ENCODE results near the gene PIGN.
"Not testable (repeated sequence)": the region's sequence is repeated elsewhere in the genome, so short reads cannot be mapped to it uniquely, and the experiment has no call there.

Gene PIGN

DNA sequence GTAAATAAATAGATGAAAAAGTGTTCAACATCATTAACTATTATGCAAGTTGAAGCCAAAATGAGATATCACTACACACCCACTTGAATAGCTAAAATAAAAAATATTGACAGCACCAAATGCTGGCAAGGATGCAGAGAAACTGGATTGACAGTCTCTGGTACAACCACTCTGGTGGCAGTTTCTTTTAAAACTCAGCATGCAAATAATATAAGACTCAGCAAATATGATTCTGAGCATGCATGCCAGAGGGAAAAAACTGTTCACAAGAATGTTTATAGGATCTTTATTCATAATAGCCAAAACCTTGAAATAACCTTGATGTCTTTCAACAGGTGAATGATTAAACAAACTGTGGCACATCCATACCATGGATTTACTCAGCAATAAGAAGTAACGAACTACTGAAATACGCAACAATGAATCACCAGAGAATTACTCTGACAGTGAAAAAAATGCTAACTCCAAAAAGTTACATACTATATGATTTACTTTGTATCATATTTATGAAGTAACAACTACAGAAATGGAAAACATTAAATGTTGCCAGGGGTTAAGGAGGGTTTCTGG, 131.8 kb downstream of the PIGN start:
- no peak for DNase-seq

DNA sequence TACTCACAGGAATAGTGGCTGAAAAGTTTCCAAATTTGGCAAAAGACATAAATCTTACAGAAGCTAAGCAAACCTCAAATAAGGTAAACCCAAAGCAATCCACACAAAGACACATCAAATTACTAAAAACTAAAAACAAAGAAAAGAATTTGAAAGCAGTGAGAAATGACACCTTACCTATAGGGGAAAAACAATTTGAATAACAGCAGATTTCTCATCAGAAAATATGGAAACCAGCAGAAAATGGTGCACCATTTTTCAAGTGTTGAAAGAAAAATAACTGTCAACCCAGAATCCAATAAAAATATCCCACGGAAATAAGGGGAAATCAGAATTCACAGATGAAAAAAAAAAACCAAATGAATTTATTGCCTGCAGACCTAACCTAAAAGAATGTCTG, 138.6 kb downstream of the PIGN start:
- no peak for DNase-seq

GRCh38 chr18:62045316-62045715, 141.5 kb downstream of the PIGN start:
- no peak for DNase-seq

DNA sequence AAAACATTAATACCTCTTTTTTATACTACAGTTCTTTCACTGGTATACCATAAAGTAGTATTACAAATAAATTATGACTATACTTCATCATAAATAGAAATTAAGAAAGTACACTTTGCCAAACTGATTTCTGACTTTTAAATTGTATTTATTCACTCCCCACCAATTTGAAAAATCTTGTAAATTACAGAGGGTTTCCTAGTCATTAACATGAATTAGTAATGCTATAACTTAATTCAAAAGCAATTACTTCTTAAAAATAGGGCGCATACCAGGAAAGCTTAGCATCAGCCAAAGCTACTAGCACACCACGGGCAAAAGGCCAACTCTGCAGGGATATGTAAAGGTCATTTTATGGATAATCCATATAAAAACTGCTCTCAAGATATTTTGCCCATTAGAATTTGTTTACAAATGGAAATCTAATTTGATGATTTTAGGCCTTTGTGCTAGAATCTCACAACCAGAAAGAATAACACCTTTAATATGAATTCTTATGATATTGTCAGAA, 142.3 kb downstream of the PIGN start:
- DNase-seq, result no peak

DNA sequence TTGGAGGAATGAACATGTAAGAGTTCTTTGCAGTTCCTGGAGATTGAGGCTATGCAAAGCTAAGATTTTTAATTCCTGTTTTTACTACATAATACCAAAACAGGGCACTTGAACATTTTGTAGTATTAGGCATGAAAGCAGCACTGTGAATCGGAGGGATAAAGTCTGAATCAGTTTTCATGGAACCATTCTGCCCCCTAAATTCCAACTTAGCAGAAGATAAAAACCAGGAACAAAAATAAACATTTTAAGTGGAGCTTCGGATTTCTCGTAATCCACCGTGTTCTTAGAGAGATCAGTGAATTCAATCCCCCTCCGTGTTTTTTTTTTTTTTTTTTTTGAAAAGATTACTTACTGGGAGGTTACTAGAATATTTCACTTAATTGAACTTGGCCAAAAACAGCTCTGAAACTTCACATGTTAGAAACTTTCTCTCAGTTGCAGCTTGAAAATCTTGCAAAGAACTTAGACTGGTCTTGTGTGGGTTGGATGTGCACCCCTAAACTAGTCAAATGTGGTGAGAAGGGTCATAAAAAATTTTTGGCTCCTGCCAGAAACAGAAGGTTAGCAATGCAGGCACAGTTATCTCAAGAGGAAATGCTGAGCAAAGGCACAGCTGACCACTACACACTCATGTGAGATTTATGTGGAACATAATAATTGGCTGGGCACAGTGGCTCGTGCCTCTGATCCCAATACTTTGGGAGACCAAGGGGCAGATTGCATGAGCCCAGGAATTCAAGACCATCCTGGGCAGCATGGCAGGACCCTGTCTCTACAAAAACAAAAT, 148.7 kb downstream of the PIGN start:
- no peak for DNase-seq

DNA sequence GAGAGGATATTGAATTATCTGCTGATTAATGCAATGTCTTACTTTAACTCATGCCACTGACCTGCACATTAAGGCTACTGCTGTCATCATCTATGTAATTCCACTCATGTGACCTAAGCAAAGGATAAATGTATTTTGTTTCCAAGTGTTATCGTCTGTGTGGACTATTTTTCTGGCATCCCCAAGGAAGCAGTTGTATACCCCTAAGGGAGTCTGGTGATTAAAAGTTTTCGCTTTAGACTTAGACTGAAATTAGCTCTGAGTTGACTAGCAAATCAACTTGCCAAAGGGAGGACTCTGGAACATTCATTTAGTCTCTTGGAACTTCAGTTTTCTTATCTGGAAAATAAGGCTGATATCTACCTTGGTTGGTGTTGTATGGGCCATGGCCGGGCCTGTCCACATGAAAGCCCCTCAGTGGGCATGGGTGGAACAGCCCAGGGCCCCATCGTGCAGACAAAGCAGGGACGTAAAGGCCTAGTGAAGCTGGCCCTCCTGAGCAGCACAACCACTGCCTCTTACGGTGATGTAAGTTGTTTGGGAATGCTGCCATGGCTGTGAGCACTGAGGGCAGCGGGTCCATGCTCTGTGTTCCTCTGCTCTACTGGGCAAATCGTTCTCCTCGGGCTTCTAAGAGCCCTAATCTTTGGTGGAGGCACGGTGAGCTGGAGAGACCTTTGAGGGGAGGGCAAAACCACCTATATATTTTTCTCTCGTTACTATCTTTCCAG, 149.7 kb downstream of the PIGN start:
- no peak for DNase-seq

DNA sequence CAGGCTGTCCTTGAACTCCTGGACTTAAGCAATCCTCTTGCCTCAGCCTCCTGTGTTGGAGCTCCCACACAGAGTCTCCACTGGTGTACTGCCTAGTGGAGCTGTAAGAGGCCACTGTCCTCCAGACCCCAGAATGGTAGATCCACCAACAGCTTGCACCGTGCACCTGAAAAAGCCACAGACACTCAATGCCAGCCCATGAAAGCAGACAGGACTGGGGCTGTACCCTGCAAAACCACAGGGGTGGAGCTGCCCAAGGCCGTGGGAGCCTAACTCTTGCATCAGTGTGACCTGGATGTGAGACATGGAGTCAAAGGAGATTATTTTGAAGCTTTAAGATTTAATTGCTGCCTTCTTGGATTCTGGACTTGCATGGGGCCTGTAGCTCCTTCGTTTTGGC, 152.6 kb downstream of the PIGN start:
- not testable (repeated sequence) for DNase-seq

GRCh38 chr18:62033756-62034155, 153.1 kb downstream of the PIGN start:
- DNase-seq, result no peak

DNA sequence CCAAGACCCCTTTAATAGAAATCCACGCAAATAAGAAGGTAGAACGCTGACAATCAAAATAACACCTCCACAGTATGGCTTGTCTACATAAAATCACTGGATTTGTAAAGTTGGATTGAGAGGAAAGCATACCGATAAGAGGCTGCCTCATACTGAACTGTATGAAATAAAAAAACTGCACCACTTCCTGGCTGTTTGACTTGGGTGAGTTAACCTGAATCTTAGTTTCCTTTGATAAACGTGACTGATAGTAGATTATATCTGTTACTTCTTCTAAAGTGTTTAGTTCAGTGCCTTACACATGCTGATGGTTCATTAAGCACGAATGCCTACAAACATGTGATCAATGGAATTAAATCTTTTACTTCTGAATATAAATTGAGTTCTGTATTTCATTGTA, 153.6 kb downstream of the PIGN start:
- DNase-seq, result no peak

GRCh38 chr18:62030091-62030985, 156.5 kb downstream of the PIGN start:
- DNase-seq, result peak; percentile 60

DNA sequence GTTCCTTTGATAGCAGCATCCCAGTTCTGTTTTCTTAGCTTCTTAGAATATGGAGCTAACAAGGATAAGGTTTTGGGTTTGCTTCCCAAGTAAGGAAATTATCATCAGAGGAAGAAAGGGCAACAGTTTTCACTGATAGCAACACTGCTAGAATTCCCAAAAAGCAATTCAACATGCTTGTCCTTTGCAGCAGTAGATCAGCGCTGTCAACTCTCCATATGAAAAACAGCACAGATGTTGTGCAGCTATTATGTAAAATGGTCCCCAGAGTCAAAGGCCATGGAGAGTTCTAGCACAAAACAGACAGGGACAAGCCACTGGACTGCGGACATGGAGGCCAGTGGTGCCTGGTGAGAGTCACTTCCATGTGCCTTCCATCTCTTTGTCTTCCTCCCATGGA, 158.1 kb downstream of the PIGN start:
- DNase-seq, result no peak

DNA sequence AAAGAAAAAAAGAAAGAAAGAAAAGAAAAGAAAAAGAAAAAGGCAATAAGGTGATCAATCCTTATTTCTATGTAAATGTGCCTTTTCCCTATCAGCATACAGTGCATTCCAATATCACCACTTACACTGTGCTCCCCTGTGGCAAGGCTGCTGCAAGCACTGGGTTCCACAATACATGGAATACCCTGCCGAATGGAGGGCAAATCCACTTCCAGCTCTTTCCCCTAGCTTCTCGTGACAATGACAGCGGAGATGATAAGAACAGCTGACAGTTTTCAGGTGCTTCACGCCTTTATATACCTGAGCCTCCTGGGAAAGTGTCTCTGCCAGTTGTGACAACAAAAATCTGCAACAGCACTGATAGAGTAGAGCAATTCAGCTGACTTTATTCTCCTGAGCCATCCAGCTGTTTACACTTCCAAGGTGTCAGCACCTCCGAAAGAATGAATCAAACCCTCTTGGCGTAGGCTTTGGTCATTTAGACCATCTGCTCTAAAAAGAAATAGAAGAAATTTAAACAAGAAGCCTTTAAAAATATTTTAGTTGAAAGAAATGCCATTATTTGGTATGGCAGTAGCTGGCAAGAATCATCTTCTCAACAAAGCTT, 158.8 kb downstream of the PIGN start:
- no peak for DNase-seq

- no peak for DNase-seq
Measured at GRCh38 chr18:62026586-62026985, 160.3 kb downstream of the PIGN start.

DNA sequence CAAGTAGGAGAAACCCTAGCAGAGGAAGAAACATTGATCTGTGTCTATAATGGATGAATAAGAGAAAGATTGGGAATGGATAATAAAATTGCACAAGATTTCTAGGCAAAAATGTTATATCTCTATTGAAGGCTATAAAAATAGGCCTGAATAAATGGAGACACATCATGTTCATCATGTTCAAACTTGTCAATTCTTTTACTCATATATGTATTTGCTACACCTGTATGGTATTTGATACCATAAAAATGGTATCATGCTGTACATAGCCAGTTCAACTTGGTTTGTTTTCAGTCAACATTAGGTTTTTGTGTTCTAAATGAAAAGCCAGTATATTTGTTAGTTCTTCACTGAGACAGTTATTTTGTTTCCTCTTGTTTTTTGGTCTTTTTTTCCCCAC, 161.9 kb downstream of the PIGN start:
- no peak for DNase-seq

- DNase-seq, result no peak
Measured at GRCh38 chr18:62023536-62023935, 163.3 kb downstream of the PIGN start.

DNA sequence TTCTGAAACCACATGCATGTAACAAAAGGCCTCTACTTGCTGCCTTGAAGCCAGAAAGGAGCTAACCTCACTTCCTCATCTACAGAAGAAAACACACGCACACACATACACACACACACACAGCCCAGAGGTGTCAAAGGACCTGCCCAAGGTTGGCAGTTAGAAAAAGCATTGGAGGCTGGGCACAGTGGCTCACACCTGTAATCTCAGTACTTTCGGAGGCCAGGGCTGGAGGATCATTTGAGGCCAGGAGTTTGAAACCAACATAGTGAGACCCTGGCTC, 168.2 kb downstream of the PIGN start:
- no peak for DNase-seq

GRCh38 chr18:62018034-62018758, 168.7 kb downstream of the PIGN start:
- DNase-seq, result no peak

- DNase-seq, result no peak
Measured at GRCh38 chr18:62017618-62018017, 169.2 kb downstream of the PIGN start.

GRCh38 chr18:62011416-62011815, 175.4 kb downstream of the PIGN start:
- DNase-seq, result no peak

GRCh38 chr18:62009521-62009920, 177.3 kb downstream of the PIGN start:
- no peak for DNase-seq

DNA sequence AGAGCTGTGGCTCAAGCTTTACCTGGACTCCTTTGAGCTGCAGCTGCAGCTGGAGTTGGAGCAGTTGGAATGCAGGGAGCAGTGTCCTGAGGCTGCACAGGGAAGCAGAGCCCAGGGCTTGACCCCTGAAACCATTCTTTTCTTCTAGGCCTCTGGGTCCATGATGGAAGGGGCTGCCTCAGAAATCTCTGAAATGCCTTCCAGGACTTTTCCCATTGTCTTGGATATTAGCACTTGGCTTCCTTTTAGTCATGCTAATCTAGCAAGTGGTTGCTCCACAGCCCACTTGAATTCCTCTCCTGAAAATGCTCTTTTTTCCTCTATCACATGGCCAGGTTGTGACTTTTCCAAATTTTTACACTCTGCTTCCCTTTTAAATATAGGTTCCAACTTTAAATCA, 185.5 kb downstream of the PIGN start:
- DNase-seq, result no peak

GRCh38 chr18:61998957-61999356, 187.9 kb downstream of the PIGN start:
- no peak for DNase-seq

Measured in GF-D8 (cell line).